A204.1 (cell line): ENCODE results near the gene CELF2.
"Not testable (repeated sequence)": the region's sequence is repeated elsewhere in the genome, so short reads cannot be mapped to it uniquely, and the experiment has no call there.

Source experiments
- FAIRE-seq: peaks from 2 replicates; lab custom pipeline; 2012; peaks lifted over from hg19 to GRCh38; lab: Jason Lieb, UNC

CELF2 gene

GRCh38 chr10:11017570-11018431 is at the start of gene CELF2:
Gene CELF2, plus strand, starts transcription at chr10:11017872. Its CDS starts 218 bp downstream, at chr10:11018090.
- no peak for FAIRE-seq

DNA sequence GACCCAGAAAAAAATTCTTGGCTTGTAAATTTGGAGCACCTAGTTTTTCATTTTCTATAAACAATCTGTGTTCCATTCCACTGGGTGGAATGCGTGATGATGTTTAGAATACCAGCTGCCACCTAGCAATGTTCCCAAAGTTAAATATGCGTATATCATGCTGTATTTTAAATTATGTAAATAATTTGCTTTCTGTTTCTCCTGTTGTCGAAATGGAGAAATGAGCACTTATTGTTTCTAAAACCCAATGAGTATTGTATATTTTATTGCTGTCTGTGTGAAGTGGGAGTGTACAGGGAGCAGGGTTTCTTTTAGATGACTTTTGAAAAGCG is 49.4 kb upstream of the CELF2 start:
- no peak for FAIRE-seq

DNA sequence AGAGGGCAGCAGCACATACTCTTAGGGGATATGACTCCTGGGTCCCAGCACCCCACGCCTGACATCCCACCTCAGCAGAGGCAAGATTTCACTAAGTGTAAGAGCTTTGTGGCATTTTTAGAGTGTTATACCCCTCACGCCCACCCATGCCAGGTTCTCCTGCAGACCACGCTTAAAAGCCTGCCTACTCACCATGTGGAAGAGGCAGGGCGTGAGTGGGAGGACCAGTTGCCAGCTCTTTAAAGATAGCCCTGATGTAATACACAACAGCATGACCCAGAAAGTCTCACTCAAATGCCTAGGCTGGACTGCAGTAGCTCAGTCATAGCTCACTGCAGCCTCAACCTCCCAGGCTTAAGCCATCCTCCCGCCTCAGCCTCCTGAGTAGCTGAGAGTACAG is 44.4 kb upstream of the CELF2 start:
- FAIRE-seq = no peak

DNA sequence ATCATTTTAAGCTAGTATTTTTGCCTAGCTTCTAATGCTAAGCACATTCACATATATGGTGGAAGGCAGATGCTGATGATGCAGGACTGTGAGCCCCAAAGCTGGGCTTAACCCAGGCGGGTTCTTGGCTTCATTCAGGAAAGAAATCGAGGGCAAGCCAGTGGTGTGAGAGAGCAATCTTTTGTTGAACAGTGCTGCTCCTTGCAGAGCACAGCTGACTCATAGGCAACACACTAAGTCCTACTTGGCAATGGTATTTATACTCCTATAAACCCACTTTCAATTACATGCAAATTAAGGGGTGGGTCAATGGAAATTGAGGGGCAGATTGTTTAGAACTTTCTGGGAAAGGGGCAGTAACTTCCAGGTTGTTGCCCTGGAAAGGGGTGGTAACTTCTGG is 42.0 kb upstream of the CELF2 start:
- FAIRE-seq = no peak

GRCh38 chr10:10976652-10977051 is 41.0 kb upstream of the CELF2 start:
- FAIRE-seq = no peak

DNA sequence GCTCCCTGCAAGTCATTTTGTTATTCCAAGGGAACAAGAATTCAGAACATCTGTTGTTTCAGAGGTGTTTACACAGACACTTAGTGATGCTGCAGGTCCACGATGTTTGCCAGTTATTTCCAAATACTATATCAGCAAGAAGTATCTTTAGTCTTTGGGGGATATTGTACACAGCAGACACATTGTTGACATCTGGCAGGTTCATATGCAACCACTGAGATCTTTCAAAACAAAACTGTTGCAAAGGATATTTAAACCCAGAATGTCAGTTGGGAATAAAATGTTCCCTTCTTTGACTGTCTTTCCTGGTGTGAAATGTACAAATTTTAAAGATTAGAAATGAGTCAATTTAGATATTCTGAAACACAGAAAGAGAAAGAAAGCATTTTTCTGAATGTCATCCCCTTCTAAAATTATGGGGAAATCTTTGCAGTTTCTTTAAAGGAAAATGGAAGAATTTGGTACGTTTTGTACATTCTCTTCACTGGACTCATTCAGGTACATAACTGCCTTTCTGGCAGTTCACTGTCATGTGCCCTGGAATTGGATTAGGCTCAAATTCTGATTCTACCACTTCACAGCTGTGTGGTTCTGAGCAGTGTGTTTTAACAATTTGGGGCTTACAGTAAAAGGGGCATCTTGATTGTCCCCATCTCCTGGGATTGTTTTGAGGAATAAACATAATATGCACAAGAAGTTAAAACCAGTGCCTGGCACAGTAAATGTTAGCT is 40.3 kb upstream of the CELF2 start:
- FAIRE-seq = no peak

DNA sequence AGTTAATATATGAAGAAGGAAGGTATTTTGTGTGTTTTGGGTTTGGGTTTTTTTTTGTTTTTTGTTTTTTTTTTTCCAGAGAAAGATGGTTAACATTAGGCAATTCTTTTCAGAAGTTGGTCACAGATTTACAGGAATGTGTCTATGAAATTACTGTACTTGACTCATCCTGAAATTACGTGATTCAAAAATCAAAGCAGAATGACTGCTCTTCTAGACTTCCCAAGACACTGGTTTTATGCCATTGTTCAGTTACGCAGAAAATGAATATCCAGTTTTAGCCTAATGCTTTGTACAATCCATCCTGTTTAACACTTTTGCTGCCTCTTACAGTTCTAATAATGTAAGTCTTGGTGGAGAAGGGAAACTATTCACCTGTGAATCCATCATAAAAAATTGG is 39.7 kb upstream of the CELF2 start:
- FAIRE-seq = no peak

GRCh38 chr10:10985361-10985760 is 32.3 kb upstream of the CELF2 start:
- no peak for FAIRE-seq

DNA sequence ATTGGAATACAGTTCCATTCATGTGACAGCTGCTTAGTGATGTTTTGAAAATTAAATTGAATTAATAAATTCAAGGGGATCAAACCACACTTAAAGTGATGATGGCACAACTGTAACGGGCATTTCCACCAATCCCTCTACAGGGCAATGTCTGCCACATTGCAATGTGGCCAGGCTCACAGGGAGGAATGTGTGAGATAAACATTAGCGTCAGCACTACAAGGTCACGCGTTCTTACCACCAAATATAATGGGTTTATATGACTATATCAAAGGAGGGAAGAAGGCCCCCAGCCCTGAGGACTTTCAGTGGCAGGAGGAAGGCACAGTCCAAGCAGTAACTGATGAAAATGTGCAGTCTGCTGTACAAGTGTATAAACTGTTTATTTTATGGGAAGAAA is 31.1 kb upstream of the CELF2 start:
- no peak for FAIRE-seq

GRCh38 chr10:10987111-10987510 is 30.6 kb upstream of the CELF2 start:
- no peak for FAIRE-seq

DNA sequence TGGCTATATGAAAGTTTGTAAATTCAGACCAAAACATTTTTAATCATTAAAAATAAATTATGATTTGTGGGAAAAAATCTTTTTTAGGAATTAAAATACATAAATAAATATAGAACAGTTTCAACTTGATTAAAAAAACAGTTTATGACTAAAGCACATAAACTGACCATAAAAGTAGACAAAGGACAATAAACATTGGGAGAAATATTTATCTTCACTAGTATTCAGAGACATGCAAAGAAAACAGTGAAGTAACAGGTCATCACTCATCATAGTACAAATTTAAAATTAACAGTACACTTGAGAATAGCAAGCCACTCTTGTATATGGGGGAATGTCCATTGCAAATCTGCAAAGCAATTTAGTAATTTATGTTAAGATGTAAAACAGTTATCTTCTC is 28.0 kb upstream of the CELF2 start:
- no peak for FAIRE-seq

DNA sequence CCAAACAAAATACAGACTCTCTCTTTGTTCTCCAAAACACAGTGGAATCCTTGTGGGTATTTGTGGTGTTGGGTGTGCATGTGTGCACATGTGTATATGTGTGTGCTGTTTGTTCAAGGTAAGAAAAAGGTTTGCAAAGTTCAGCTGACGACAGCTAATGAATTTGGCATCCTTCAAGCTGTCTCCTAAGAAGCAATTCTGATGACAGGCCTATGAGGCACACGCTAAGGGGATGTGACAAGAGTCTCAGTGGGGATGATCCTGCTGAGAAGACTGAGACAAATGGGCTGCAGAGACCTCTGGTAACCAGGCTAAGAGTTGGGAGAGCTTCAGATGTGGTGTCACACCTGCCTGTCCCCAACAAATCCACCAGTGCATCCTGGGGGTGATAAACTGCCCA is 26.5 kb upstream of the CELF2 start:
- no peak for FAIRE-seq

GRCh38 chr10:10992072-10992471 is 25.6 kb upstream of the CELF2 start:
- FAIRE-seq = no peak

DNA sequence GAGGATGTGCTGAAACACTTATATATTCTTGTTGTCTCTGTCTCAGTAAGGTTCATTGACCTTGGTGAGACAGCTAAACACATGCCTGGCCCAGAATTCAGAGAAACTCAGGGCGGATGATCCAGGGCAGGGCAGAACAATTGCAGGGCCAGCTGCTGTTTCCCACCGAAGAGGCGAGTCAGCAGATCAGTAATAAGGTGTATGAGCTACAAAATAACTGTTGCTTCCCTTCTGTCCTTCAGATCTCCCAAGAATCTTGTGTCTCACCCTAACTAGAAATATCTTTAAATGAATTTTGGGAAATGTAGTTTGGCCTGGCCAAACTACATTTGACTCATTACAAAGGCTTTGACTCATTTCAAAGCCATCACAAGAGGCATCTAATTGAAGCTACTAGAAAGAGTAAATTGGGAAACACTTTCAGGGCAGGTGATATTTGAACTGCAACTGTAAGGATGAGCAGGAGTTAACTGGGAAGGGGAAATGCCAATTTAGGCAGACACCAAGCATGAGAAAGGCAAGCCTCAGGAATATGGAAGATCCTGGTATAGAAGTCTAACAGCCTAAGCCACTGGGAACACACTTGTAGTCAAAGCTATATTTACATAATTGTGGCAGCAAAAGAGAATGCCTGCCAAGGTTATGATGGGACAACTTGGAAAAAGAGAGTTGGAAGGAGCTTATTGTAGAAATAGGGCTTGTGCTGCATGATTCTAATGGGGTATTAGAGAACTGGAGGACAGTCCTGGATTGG is 24.5 kb upstream of the CELF2 start:
- FAIRE-seq = no peak

- no peak for FAIRE-seq
Measured at GRCh38 chr10:10993785-10994184, 23.9 kb upstream of the CELF2 start.

DNA sequence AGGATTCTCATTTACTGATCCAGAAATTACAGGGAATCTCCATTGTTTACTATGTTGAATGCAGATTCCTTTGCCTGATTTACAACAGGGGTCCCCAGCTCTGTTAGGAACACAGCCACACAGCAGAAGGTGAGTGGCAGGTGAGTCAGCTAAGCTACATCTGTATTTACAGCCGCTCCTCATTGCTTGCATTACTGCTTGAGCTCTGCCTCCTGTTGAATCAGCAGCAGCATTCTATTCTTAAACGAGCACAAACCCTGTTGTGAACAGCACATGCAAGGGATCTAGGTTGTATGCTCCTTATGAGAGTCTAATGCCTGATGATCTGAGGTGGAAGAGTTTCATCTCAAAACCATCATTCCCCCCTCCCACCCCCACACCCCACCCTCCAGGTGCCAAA is 23.3 kb upstream of the CELF2 start:
- no peak for FAIRE-seq

DNA sequence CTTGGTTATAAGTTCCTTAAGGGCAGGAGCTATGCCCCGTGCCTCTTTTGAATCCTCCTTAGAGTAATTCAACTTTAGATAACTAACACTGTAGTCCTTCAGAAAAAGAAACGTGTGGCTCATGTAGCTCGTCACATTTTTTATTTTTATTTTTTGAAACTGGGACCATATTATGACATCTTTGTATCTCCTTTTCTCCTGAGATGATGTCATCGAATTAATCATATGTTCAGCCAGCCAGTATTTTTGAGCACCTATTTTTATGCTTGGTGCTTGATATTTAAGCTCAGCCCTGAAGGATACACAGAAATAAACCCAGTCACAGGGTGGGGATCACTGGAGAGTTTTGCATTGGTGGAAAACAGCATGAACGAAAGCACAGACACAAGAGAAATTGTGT is 22.6 kb upstream of the CELF2 start:
- FAIRE-seq = no peak

DNA sequence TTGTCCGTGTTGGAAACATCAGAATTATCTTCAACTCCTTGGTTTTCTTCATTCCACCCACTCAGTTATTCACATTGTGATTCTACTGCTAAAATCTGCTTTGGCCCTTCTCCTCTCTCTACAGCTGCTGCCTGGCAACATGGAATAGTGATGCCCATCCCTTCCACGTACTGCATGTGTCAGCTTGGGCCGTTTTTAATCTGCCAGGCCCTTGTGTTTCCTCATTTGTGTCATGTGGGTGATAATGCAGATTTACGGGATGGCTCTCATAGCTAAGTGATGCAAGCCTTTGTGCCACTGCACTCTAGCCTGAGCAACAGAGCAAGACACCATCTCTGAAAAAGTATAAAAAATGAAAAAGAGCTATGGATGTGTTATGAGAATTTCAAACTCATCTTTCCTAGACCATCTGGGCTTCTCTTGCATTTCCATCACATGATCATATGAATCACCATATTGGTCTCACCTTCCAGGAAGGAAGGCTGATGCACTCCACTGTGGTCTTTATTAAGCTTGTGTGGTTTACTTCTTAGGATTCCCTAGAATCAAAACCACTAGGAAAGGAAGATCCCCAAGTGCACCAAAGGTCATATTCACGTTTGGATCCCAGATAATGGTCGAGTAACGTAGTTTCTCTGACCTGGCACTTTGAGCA is 20.6 kb upstream of the CELF2 start:
- FAIRE-seq = no peak

- not testable (repeated sequence) for FAIRE-seq
Measured at GRCh38 chr10:10999501-10999900, 18.2 kb upstream of the CELF2 start.

DNA sequence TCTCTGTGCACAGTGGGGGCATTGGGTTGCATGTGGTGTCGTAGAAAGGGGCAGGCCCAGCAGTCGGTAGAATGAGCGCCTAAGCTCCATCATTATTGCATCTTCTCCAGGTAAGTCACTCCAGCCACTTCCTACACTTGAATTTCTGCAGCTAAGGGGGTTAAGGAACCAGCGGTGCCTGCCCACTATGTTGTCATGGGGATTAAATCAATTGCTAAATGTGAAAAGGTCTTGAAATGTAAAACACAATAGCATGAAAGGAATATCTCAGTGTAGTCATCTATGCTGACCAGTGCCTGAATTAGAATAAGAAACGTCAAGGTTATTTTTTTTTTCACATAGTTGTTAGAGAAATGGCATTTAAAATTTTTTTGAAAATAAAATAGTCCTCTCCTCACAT is 15.2 kb upstream of the CELF2 start:
- FAIRE-seq = no peak

DNA sequence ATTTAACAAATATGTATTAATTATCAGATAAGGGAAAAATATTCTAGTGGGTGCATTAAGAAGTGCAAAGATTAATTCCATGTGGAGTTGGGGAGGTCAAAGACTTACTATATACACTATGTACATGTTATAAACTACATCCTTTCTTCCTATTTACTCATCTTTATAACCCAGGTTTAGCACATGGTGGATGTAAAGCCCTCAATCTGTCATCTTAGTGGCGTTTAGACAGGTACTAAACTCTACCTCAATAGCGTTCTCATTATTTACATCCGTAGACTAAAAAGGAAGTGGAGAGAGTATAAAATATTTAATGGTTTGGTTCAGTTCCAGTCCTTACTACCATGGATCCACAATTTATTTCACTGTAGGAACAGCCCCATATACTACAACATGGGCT is 14.8 kb upstream of the CELF2 start:
- FAIRE-seq = no peak

DNA sequence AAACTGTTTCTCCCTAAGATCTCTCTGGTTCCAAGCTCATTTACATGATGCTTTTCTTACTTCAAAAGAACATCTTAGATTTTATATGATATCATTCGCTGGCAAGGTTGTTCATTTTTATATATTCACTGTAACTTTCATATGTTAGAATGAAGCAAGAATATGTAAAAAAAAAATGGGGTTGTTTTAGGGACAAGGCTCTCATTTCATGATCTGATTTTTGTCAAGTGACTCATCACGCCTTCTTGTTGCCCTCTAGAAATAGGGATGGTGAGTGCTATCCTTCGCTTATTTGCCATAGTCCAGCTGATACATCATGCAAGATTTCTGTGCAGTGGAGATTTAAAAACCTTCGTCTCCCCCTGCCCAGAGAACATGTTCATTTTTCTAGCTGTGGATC is 14.0 kb upstream of the CELF2 start:
- no peak for FAIRE-seq
